SK-MEL-5 (cell line): ENCODE measurements around the gene PTGER1. TPM values are rescaled to one million over a fixed set of nuclear protein-coding genes. Genes with fewer than 3 reads are reported as not detected.
"Not testable (repeated sequence)": the region's sequence is repeated elsewhere in the genome, so short reads cannot be mapped to it uniquely, and the experiment has no call there.

ENCODE experiments used
- DNase-seq: peaks from one replicate; pipeline ENCODE4 v3.0.0-alpha.2; 2016; ENCODE audit warnings: low read depth, low spot score
- in situ Hi-C: cut with HindIII; loops from 2 replicates; pipeline ENCODE4 v1.10.0; 2016; ENCODE audit warnings: low sequenced_read_pairs, high pct_unique_total_duplicates, low pct_unique_long_range_greater_than_20kb
- total RNA-seq: library from RNA; depleted of rRNA; stranded (reverse); fragments of >200 nt; shearing (Covaris generic); gene quantifications from 2 replicates; pipeline ENCODE4 v1.2.3, GENCODE V29; 2014

The PTGER1 gene
- total RNA-seq, 1 experiment from 2014 or later: not detected

- no peak for DNase-seq
- in situ Hi-C loops: no loop called here
Measured at GRCh38 chr19:14459703-14460102, 15.5 kb downstream of the PTGER1 start.

- DNase-seq, in situ Hi-C loops: not testable (repeated sequence)
Measured at GRCh38 chr19:14452303-14452702, 22.9 kb downstream of the PTGER1 start.

- in situ Hi-C loops: no loop called here
- DNase-seq: no peak
Measured at GRCh38 chr19:14450876-14451275, 24.3 kb downstream of the PTGER1 start.

- DNase-seq: peak; percentile 66
- in situ Hi-C loops: no loop called here
Measured at GRCh38 chr19:14450168-14450874, 24.8 kb downstream of the PTGER1 start.

DNA sequence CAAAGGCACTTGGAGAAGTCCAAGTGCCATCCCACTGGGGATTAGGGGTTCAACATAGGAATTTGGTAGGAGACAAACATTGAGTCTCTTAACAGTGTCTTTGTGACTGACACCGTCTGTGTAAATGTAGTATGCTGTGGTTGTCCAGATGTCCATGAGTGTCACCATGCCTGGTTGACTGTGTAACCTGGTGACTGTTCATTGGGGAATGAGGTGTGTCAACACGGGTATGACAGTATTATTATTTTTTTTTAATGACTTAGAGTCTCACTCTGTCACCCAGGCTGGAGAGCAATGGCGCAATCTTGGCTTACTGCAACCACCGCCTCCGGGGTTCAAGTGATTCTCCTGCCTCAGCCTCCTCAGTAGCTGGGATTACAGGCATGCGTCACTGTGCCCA is 25.8 kb downstream of the PTGER1 start:
- in situ Hi-C loops: no loop called here
- DNase-seq: no peak

DNA sequence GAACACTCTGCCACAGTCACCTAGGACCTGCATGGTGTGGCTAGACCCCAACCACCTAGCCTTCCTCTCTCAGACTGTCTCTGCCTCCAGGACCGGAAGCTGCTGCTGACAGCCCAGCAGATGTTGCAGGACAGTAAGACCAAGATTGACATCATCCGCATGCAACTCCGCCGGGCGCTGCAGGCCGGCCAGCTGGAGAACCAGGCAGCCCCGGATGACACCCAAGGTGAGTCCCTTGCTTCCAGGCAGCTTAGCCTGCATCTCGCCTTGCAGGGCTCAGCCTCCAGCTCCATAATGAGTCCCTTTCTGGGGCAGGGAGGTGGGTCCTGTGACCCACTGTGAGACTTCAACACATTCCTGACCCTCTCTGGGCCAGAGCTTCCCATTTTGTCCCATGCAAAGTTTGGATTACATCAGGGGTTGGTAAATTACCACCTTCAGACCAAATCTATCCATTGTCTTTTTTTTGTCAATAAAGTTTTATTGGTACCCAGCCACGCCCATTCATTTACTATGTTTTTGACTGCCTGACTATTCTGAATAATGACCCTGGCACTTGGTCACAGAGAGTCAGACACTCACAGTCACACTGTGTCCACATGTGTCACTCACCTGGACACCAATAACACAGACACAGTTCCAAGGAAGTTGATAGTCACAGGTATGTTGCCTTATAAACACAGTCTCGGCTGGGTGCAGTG is 28.7 kb downstream of the PTGER1 start:
- in situ Hi-C loops: no loop called here

DNA sequence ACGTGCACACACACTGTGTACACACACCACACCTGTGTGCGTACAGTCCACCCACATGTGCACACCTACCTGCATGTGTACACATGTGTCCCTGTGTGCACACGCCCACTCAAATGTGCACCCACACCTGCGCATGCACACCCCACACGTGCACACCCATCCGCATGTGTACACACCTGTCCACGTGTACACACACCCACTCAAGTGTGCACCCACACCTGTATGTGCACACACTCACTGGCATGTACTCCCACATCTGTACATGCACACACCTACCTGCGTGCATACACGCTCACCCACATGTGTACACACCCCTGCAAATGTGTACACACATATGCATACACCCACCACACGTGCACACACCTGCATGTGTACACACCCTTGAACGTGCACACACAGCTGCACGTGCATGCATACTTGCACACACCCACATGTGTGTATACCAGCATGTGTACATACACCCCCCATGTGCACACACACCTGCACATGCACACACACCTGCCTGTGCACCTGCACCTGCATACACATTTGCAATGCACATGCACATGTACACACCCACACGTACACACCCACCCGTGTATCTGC is 31.4 kb downstream of the PTGER1 start:
- DNase-seq: no peak
- in situ Hi-C loops: no loop called here

More for the DNA sequence above, 28.7 kb downstream of the PTGER1 start:
- DNase-seq: no peak

- DNase-seq: no peak
- in situ Hi-C loops: no loop called here
Measured at GRCh38 chr19:14442891-14443631, 32.1 kb downstream of the PTGER1 start.

DNA sequence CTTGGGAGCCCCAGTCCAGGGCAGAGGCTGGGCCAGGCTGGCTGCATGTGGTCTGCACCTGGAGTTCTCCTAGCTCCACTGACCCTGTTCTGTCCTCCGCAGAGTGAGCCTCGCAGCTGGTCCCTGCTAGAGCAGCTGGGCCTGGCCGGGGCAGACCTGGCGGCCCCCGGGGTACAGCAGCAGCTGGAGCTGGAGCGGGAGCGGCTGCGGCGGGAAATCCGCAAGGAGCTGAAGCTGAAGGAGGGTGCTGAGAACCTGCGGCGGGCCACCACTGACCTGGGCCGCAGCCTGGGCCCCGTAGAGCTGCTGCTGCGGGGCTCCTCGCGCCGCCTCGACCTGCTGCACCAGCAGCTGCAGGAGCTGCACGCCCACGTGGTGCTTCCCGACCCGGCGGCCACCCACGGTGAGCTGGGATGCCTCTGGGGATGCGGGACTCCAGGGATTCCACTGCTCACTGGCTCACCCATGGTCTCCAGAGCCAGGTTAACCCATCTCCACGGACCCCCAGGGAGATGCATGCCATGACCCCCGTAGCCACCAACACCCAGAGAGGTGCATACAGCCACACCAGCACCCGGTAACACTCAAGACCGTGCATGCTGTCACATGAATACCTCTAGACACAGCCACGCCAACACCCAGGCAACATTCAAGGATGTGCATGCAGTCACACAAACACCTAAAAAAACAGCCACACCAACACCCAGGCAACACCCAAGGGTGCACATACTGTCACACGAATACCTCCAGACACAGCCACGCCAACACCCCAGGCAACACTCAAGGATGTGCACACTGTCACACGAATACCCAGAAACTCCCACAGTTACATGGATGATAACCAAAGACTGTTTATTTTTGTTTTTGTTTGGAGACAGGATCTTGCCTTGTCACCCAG is 33.9 kb downstream of the PTGER1 start:
- in situ Hi-C loops: no loop called here
- DNase-seq: no peak

- in situ Hi-C loops: no loop called here
- DNase-seq: no peak
Measured at GRCh38 chr19:14440049-14440448, 35.1 kb downstream of the PTGER1 start.

DNA sequence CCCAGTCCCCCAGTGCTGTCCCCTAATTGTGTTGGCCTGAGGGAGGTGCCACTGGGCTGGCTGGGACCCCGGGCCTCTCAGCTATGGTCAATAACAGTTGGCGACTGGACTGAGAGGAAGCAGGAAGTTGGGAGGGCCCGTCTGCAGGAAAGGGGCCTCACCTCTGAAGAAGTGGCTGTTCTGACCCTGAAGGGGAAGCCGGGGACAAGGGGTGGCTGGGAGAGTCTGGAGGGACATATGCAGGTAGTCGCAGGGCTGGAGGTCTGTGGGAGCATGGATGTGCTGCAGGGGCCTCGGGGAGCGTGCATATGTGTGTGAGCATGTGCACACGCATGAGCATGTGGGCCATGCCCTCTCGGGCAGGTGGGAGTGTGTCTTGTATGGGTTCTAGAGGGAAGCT is 36.1 kb downstream of the PTGER1 start:
- in situ Hi-C loops: no loop called here
- no peak for DNase-seq

DNA sequence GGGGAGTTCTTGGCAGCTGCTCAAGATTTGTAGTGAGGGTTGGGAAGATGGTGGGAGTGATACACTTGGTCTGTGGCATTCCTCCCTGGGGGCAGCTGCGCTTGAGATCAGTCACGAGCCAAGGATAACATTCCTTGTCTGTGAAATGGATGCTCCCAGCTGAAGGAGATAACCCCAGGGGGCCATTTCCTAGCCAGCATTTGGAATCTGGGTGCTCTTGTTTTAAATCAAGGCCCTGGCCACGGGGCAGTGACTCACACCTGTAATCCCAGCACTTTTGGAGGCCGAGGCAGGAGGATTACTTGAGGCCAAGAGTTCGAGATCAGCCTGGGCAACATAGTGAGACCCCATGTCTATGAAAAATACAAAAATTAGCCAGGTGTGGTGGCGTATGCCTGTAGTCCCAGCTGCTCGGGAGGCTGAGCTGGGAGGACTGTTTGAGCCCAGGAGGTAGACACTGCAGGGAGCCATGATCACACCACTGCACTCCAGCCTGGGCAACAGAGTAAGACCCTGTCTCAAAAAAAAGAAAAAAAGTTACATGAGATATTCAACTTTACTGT is 37.5 kb downstream of the PTGER1 start:
- no peak for DNase-seq
- in situ Hi-C loops: no loop called here

- no peak for DNase-seq
- in situ Hi-C loops: no loop called here
Measured at GRCh38 chr19:14435320-14436050, 39.7 kb downstream of the PTGER1 start.

DNA sequence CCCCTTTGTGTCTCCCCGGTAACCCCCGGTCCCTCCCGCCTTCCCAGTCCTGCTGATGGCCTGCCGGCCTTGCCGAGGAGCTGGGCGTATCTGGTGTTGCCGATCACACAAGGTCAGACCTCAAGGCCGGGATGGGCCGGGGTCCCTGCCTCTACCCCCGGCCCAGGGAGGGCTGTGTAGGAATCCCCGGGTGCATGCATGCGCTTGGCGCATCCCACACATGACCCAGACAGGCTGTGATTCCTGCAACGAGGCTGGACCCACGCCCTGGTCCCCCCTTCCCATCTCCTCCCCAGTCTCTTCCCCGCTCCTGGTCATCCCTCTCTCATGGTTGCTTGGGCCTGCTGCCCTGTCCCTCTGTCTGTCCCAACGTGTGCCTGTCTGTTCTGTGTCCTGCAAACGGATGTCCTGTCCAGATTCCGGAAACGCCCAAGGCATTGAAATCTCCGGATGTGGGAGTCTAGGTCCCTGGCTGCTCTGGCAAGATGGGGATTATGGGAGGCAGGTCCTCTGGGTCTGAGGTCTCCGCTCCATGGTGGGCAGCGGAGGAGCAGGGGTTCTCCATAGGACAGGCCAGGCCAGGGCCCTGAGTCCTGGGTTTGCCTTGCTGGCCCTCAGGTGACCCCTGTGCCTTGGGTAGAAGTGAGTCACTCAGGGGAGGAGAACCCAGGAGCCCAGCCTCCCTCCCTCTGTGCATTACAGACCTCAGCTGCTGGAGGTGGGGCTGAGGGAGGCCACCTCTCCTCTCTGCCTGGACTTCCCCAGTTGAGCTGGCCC is 40.4 kb downstream of the PTGER1 start:
- in situ Hi-C loops: no loop called here
- no peak for DNase-seq

DNA sequence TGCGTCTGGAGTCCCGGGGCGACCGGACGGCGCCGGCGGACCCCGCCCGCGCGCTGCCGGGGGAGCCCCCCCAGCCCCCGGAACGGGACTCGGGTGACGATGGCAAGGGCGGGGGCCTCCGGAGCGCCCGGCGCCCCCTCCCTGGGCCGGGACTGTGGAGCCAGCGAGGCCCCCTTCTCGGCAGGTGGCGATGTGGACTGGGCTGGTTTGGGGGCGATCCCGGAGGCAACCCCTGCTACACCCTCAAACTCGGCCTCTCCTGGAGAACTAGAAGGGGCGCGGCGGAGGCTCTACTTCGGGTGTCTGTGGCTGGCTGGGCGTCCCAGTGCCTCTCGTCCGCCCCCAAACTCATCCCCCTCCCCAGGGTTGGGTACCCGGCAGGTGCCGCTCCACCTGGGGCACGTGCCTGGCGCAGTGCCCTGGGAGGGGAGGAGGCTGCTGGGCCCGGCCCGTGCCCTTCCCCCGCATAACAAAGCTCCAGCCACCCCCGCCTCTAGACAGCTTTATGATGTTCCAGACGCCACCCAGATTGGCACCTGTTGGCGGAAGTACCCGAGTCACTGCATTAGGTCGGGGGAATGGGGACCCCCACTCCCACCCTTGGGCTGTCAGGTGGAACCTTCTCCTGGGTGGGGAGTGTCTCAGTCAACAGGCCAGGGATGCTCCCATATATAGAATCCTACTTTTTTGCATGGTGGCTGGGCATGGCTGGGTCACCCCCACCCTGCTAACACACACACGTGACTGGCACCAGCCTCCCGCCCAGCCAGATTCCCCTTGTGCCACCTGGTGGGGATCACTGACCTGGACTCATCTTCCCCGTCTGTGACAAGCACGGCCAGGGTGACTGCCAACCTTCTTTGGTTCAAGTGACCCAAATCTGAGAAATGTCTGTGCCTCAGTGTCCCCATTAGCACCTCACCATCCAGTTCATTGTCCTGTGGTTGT is 41.3 kb downstream of the PTGER1 start:
- in situ Hi-C loops: no loop called here
- DNase-seq: no peak
